ENCODE measurements around the gene AFP.

GRCh38 chr4:73423184-73423583, 12.8 kb upstream of the AFP start:
- no peak for TF ChIP-seq POLR2A (IDR thresholded peaks at IDR 0.05; ENCODE audit: low read depth, low read length)
- no peak for TF ChIP-seq RB1 (IDR thresholded peaks at IDR 0.05; ENCODE audit: borderline replicate concordance)
- TF ChIP-seq RFX5 (IDR thresholded peaks at IDR 0.05; ENCODE audit: low read depth, low read length), result no peak
- TF ChIP-seq, protein P1, sequence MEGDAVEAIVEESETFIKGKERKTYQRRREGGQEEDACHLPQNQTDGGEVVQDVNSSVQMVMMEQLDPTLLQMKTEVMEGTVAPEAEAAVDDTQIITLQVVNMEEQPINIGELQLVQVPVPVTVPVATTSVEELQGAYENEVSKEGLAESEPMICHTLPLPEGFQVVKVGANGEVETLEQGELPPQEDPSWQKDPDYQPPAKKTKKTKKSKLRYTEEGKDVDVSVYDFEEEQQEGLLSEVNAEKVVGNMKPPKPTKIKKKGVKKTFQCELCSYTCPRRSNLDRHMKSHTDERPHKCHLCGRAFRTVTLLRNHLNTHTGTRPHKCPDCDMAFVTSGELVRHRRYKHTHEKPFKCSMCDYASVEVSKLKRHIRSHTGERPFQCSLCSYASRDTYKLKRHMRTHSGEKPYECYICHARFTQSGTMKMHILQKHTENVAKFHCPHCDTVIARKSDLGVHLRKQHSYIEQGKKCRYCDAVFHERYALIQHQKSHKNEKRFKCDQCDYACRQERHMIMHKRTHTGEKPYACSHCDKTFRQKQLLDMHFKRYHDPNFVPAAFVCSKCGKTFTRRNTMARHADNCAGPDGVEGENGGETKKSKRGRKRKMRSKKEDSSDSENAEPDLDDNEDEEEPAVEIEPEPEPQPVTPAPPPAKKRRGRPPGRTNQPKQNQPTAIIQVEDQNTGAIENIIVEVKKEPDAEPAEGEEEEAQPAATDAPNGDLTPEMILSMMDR (IDR thresholded peaks at IDR 0.05 in 2 of 3, conservative IDR thresholded peaks at IDR 0.05 in 1 of 3; ENCODE audit: control insufficient read depth in 2 of 3, extremely low read depth in 1 of 3, insufficient read depth in 1 of 3, low read depth in 3 of 3, low read length in 3 of 3), result no peak
- no peak for TF ChIP-seq EP300 (IDR thresholded peaks at IDR 0.05; ENCODE audit: borderline replicate concordance in 1 of 2, control insufficient read depth in 1 of 2, low read depth in 2 of 2, low read length in 2 of 2)
